HS-5 (cell line): Measurements from ENCODE around the gene MCTP1.

Experiments
- DNase-seq: peaks from one replicate; pipeline ENCODE4 v3.0.0-alpha.2; 2012; ENCODE audit warnings: low read depth

The MCTP1 gene

DNA sequence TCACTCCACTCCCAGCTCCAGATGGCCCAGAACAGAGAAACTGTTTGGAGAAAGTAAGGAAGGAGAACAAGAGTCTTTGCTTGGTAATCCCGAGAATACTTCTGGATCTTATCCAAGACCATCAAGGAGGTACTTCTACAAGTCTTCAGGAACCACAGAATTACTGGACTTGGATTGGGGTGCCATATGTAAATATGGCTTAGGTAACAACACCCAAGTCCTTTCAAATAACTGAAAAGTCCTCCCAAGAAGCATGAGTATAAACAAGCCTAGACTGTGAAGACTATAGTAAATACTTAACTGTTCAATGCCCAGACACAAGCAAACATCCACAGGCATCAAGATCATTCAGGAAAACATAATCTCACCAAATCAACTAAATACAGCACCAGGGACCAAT is 170.0 kb downstream of the MCTP1 start:
- DNase-seq, result no peak

DNA sequence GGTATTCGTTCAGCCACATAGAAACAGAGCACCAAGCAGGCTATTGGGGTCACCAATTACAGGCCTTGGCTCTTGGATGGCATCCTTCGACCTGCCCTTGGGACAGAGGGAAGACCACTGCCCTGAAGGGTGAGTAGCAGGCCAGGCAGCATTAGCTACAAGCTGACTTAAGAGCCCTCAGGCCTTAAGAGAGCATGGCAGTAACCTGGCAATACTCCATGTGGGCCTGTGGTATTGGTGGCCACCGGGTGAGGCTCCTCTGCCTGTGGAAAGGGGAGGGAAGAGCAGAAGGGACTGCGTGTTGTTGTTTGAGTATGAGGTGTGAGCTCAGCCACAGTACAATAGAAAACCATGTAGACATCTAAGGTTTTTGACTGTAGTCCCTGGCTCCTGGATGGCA is 170.6 kb downstream of the MCTP1 start:
- no peak for DNase-seq

- DNase-seq, result peak; percentile 2
These were observed 171.4 kb downstream of the MCTP1 start for GRCh38 chr5:95113489-95113888.

- DNase-seq, result no peak
These were observed 173.8 kb downstream of the MCTP1 start for GRCh38 chr5:95111141-95111540.

DNA sequence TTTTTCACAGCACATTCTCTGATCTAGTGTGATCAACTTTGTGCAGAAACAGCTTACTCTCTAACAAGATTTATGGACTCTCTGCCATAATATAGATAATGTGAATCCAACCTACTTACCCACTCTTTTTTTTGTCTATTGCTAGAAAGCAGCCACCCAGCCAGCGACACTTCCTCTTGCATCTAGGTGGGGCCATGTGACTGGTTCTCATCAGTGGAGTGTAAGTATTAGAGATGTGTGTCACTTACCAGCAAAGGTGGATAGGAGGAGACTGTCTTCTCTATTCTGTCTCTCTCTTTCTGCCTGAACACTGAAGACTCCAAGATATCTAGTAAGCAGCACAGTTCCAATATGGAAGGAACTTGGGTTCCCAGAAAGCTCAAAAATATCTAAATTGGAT is 174.8 kb downstream of the MCTP1 start:
- no peak for DNase-seq

DNA sequence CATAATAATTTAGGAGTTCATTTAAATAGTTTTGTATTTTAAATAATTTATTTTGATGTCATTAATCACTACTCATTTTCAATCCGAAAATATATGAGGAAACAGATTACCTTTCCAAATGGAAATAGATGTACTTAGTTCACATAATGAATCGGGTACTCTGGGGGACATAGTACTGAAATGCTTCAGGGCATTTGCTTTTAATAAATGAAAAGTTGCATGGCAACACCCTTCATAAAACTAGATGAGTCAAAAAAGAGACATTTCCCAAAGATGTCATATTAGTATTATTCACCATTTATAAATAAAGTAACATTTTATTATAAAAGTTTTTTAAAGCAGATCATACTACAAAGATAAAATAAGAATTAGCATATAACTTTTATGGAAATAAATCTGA is 177.8 kb downstream of the MCTP1 start:
- no peak for DNase-seq

DNA sequence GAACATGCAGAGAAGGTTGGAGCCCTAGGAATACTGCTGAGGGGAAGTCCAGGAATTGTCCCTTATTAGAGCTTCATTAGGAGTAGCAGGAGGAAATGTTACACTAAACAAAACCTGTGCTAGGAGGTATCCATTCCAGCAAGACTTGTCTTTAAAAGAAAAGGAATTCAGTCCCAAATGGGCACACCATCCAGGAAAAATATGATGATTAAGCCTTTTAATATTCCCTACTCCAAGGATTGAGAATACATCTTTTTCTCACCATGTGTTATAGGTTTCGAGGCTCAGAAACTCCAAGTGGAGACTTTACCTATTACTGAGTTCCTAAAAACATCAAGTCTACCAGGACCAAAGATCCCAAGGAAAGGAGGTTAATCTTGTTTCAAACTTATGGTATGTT is 179.3 kb downstream of the MCTP1 start:
- no peak for DNase-seq

DNA sequence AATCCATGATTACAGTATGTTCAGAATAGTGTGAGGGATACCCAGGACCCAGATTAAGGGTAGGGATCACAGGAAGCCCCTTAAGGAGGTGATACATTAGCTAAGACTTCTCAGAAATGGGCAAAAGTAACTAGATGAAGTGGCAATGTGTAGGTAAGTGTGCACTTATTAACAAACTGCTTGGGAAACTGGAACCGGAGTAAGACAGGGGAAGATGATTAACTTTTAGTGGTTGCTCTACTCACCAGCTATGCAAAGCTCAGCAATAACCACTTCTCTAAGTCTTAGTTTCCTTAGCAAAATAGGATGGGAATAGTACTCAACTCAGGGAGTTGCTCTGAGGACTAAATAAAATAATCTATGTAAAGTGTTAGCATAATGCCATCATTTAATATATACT is 182.2 kb downstream of the MCTP1 start:
- no peak for DNase-seq

DNA sequence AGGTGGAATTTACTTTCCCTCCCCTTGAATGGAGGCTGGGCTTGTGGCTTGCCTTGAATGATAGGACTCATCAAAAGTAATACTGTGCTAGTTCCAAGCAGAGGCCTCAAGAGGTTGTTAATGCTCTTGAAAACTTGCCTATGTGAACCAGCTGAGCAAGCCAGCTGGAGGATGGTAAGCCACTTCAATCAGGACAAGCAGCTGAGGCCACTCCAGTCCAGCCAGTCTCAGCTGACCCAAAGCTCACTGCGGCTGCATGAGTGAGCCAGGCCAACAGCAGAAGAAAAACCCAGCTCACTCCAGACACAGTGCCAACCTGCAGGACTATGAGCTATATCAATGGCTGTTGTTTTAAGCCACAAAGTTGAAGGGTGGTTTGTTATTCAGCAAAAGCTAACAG is 182.8 kb downstream of the MCTP1 start:
- DNase-seq, result no peak

DNA sequence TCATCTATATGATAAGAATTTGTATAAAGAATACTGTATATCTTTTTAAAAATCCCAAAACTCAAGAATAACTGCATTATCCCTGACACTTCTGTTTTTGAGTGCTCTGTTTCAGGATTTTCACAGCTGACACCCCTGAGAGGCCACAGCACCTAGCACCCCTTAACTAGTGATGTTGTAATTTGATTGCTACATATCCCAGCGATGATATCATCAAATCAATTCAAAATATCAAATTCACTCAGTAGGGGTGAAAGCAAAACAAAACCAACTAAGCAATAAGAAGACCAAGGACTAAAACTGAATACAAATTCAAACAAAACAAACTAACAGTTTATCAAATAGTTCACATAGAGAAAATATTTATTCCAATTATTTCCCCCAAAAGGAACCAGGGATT is 184.3 kb downstream of the MCTP1 start:
- DNase-seq, result no peak

GRCh38 chr5:95098012-95098411 is 186.9 kb downstream of the MCTP1 start:
- no peak for DNase-seq

GRCh38 chr5:95093211-95093610 is 191.7 kb downstream of the MCTP1 start:
- no peak for DNase-seq

- no peak for DNase-seq
These were observed 194.1 kb downstream of the MCTP1 start for GRCh38 chr5:95090774-95091173.

GRCh38 chr5:95087816-95088317 is 197.0 kb downstream of the MCTP1 start:
- no peak for DNase-seq

DNA sequence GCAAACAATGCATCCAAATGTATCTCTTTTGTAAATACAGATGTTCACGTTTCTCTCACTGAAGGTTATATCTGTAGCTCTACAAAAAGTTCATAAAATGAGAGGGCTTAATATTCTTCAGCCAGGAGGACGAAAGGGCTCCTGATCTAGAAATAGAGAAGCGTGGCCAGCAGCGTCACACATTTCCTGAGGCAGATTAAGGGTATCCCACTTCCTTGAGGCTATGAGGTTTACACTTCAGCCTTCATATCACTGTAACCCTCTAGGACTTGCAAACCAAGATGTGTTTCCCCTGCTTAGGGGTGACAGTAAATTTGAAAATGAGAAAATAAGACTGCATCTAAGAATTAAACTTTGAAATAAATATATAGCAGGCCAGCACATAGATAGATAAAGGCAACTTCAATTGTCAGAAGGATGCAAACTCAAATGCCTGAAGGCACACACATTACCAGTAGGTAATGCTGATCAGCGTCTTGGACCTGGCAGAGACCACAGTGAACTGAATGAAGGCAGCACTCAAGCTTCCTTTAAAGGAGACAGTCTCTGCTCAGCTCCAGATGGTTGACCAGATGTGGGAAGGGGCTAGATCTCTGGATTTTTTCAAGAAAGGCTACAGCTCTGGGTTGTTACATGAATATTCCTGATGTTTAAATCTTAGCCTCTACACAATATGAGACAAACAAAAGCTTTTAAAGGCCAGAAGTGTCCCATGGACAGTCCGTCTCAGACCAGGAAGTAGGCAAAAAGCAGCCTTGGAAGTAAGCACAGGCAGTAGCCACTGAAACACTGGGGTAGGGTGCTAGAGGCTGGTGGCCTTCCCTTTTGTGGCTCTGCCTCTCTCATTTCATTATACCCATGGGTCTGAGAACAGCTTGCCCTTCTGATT is 197.7 kb downstream of the MCTP1 start:
- DNase-seq, result no peak

DNA sequence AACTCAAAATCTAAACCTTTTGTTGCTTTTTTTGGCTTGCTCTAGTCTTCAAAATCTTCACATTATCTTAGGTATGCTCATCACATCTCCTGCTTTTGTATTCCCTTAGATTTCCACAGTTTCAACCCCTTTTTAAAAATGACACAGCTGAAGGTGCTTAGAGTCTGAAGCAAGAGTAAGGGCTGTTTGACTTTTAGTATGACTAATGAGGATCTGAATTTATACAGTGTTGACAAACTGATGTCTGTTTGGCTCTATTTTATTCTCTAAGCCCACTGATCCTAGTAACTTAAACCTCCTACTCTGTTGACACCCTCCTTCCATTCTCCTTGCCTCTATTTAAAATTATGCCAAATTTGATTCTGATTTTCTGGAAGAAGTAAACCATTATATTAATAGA is 200.1 kb downstream of the MCTP1 start:
- no peak for DNase-seq

GRCh38 chr5:95083606-95084005 is 201.3 kb downstream of the MCTP1 start:
- no peak for DNase-seq

DNA sequence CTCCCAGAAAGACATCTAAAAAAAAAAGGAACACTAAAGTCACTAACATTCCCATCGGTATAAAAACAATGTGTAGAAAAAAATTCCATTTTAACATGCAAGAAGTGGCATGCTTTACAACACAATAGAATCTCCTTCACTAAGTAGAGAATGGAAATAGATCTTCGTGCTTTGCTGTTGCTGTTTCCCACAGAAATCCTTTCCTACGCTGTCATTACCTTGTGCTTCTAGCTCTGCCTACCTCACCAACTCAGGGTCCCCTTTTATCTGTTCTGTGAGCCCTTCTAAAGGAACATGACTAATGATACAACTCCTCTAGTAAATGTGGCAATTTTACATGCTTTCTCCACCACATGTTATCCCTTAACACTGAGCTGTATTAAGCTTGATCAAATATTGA is 202.9 kb downstream of the MCTP1 start:
- DNase-seq, result peak; percentile 59

DNA sequence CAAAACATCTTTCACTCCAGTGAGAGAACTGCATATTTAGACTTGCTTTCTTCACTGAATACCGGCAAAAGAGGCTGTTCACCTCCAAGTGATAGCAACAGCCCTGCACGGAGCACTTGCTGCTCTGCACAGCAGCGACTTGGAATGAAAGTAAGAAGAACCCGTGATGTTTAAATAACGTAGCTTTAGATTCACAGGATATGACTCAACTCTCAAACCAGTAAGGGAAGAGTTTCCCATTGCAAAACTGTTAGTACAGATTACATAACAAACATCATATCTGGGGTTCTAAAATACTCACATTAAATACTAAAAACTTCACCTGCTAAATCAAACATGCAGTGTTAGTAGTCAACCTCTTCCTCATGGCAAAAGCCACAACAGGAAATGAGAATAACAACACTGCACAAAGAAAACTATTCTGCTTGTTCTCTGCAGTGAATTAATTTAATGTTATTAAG is 203.4 kb downstream of the MCTP1 start:
- peak; percentile 83 for DNase-seq

- no peak for DNase-seq
These were observed 204.5 kb downstream of the MCTP1 start for GRCh38 chr5:95080441-95080840.

- no peak for DNase-seq
These were observed 204.9 kb downstream of the MCTP1 start for GRCh38 chr5:95080030-95080429.

- DNase-seq, result no peak
These were observed 206.0 kb downstream of the MCTP1 start for GRCh38 chr5:95078868-95079267.

- DNase-seq, result no peak
These were observed 208.3 kb downstream of the MCTP1 start for GRCh38 chr5:95076395-95077185.
